HL-60 (cell line): ENCODE results near the gene CHD5.

Experiments used
- DNase-seq, 2 experiments: peaks; one replicate each; pipeline ENCODE4 v3.0.0-alpha.2; 2010 to 2020; ENCODE audit warnings: low read depth in 1 of 2, low spot score in 1 of 2
- H3K27ac ChIP-seq: fragments of 250-450 bp; sonication (Bioruptor Pico); replicated peaks from 2 replicates; pipeline ENCODE4 v1.5.1; 2020; ENCODE audit warnings: mild to moderate bottlenecking, moderate library complexity
- H3K27me3 ChIP-seq: fragments of 250-450 bp; sonication (Bioruptor Pico); 2 replicates; pipeline ENCODE4 v1.5.1; 2021; ENCODE audit warnings: mild to moderate bottlenecking, moderate library complexity; ENCODE audit not compliant: insufficient read depth, poor library complexity, severe bottlenecking
- H3K4me3 ChIP-seq: replicated peaks from 2 replicates; pipeline ENCODE4 v1.5.1; 2011; ENCODE audit warnings: mild to moderate bottlenecking, control low read depth, low read length; ENCODE audit not compliant: insufficient read depth
- GABPA ChIP-seq: IDR thresholded peaks from 2 replicates; pipeline ENCODE4 v1.6.1; 2012; ENCODE audit warnings: low read depth
- POLR2AphosphoS5 ChIP-seq: IDR thresholded peaks from 2 replicates; pipeline ENCODE4 v1.6.1; 2012; ENCODE audit warnings: low read depth
- SPI1 ChIP-seq: IDR thresholded peaks from 2 replicates; pipeline ENCODE4 v1.6.1; 2012; ENCODE audit warnings: low read depth, mild to moderate bottlenecking, borderline replicate concordance
- TF ChIP-seq, protein P1 (sequence below): IDR thresholded peaks from 2 replicates; pipeline ENCODE4 v1.6.1; 2012; ENCODE audit warnings: low read depth; ENCODE audit not compliant: insufficient replicate concordance
- TF ChIP-seq, protein P2 (sequence below): IDR thresholded peaks from one replicate; pipeline ENCODE4 v1.5.1; 2011; ENCODE audit warnings: low read length, control low read depth, inconsistent platforms; ENCODE audit not compliant: insufficient read depth

CHD5 gene

GRCh38 chr1:6188466-6188865 lies 8.3 kb upstream of the CHD5 start:
- no peak for DNase-seq
- H3K4me3 ChIP-seq: no peak overlapping the region
- no peaks in the 10 kb centered on the region for H3K27me3 ChIP-seq
- no peak overlapping the region for H3K27ac ChIP-seq
- TF ChIP-seq POLR2AphosphoS5: no peak
- no peak for TF ChIP-seq SPI1
- TF ChIP-seq, protein P1, sequence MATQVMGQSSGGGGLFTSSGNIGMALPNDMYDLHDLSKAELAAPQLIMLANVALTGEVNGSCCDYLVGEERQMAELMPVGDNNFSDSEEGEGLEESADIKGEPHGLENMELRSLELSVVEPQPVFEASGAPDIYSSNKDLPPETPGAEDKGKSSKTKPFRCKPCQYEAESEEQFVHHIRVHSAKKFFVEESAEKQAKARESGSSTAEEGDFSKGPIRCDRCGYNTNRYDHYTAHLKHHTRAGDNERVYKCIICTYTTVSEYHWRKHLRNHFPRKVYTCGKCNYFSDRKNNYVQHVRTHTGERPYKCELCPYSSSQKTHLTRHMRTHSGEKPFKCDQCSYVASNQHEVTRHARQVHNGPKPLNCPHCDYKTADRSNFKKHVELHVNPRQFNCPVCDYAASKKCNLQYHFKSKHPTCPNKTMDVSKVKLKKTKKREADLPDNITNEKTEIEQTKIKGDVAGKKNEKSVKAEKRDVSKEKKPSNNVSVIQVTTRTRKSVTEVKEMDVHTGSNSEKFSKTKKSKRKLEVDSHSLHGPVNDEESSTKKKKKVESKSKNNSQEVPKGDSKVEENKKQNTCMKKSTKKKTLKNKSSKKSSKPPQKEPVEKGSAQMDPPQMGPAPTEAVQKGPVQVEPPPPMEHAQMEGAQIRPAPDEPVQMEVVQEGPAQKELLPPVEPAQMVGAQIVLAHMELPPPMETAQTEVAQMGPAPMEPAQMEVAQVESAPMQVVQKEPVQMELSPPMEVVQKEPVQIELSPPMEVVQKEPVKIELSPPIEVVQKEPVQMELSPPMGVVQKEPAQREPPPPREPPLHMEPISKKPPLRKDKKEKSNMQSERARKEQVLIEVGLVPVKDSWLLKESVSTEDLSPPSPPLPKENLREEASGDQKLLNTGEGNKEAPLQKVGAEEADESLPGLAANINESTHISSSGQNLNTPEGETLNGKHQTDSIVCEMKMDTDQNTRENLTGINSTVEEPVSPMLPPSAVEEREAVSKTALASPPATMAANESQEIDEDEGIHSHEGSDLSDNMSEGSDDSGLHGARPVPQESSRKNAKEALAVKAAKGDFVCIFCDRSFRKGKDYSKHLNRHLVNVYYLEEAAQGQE: no peak
- TF ChIP-seq GABPA: no peak
- TF ChIP-seq, protein P2, sequence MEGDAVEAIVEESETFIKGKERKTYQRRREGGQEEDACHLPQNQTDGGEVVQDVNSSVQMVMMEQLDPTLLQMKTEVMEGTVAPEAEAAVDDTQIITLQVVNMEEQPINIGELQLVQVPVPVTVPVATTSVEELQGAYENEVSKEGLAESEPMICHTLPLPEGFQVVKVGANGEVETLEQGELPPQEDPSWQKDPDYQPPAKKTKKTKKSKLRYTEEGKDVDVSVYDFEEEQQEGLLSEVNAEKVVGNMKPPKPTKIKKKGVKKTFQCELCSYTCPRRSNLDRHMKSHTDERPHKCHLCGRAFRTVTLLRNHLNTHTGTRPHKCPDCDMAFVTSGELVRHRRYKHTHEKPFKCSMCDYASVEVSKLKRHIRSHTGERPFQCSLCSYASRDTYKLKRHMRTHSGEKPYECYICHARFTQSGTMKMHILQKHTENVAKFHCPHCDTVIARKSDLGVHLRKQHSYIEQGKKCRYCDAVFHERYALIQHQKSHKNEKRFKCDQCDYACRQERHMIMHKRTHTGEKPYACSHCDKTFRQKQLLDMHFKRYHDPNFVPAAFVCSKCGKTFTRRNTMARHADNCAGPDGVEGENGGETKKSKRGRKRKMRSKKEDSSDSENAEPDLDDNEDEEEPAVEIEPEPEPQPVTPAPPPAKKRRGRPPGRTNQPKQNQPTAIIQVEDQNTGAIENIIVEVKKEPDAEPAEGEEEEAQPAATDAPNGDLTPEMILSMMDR: no peak

DNA sequence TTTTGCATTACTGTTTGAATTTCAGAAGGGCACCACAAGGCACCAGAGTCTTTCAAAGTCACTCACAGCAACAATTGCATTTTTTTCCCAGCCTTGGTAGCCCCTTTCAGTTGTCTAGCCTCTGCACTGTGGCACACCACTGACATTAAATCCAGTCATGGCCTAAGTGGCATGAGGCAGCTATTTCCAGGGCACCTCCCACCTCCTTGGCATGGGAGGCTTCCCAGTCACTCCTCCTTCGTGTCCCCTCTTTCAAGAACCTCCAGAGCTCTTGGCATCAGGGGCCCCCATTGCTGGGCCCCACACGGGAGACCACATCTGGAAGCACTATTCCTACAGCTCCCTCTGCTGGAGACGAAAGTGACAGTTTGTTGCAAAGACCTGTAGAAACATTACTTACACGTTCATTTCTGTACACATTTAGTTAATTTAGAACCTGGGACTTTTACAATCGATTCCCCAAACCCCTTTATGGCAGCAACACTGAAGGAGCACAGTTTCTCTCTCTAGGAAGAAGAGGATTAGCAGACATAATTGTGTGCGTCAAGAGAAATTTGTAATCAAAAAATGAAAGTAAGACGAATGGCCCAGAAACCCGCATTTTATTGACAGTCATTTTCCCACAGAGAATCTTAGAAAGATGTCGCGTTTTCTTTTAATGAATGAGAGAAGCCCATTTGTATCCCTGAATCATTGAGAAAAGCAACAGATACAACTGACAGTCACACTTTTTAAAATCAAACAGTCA lies 5.7 kb upstream of the CHD5 start:
- Histone ChIP-seq H3K27ac (no peak overlapping the region), H3K27me3 (peaks cover 9% of the 10 kb centered on the region), H3K4me3 (no peak overlapping the region)
- peak in 1 of 2 experiments; percentile 32 for DNase-seq
- TF ChIP-seq POLR2AphosphoS5 (peak; percentile 35; the same call in 1 of the 2 replicates), GABPA (no peak)

DNA sequence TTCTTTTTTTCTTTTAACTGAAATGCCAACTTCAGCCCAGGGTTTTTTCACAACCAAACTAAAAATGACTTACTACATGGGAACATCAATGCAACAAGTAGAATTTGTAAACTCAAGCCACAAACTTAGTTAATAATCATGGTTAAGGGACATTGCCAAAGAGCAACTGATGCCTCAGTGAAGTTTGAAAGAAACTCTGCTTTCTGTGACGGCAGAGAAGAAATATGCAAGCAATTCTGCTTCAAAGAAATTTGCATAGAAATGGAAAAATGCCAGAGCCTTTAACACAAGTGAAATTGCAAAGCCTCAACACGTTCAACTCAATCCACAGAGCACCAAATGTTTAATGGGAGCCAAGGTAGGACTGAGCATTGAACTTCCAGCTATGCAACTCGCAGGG lies 5.0 kb upstream of the CHD5 start:
- TF ChIP-seq, protein P2: no peak
- TF ChIP-seq SPI1 (no peak), POLR2AphosphoS5 (no peak)
- TF ChIP-seq, protein P1: no peak
- Histone ChIP-seq H3K27me3 (peaks cover 12% of the 10 kb centered on the region), H3K27ac (no peak overlapping the region), H3K4me3 (no peak overlapping the region)
- no peak for DNase-seq

GRCh38 chr1:6184083-6184783 lies 4.1 kb upstream of the CHD5 start:
- Histone ChIP-seq H3K27me3 (peaks cover 12% of the 10 kb centered on the region), H3K27ac (no peak overlapping the region), H3K4me3 (no peak overlapping the region)
- peak in 1 of 2 experiments; percentile 49 for DNase-seq
- TF ChIP-seq, protein P1: no peak
- TF ChIP-seq POLR2AphosphoS5: peak; percentile 91
